Lung (tissue), 12 donors: ENCODE results near the gene F2RL2. TPM values are rescaled to one million over a fixed set of nuclear protein-coding genes. Genes with fewer than 3 reads are reported as not detected.
A peak's percentile ranks its signal among the peaks of the same experiment; 100 is the strongest.

ENCODE experiments used
- ATAC-seq: fragments of 200-7000 bp; cut with Tn5 transposase; one replicate; pipeline ENCODE4 v1.9.1; 2020; ENCODE audit warnings: moderate number of reproducible peaks; ENCODE audit not compliant: insufficient read depth, low FRiP score
- DNase-seq, 3 donors: peaks; one replicate each; pipeline ENCODE4 v3.0.0-alpha.2; 2013 to 2017
- H3K27ac ChIP-seq, 2 donors: one replicate each; pipeline ENCODE4 v1.5.1; 2013; ENCODE audit warnings: mild to moderate bottlenecking in 2 of 2, moderate library complexity in 2 of 2, control low read depth in 1 of 2, inconsistent platforms in 1 of 2, low read depth in 1 of 2, low read length in 1 of 2
- H3K27me3 ChIP-seq, 3 donors: one replicate each; pipeline ENCODE4 v1.5.1; 2013; ENCODE audit warnings: low read length in 2 of 3; ENCODE audit not compliant: control insufficient read depth in 3 of 3, insufficient read depth in 3 of 3
- H3K36me3 ChIP-seq, 4 donors: one replicate each; pipeline ENCODE4 v1.5.1; 2013; ENCODE audit warnings: low read length in 4 of 4, mild to moderate bottlenecking in 1 of 4, moderate library complexity in 1 of 4; ENCODE audit not compliant: control insufficient read depth in 4 of 4, insufficient read depth in 4 of 4
- H3K4me1 ChIP-seq, 5 donors: one replicate each; pipeline ENCODE4 v1.5.1; 2013; ENCODE audit warnings: low read length in 5 of 5, mild to moderate bottlenecking in 2 of 5, moderate library complexity in 1 of 5; ENCODE audit not compliant: control insufficient read depth in 5 of 5, insufficient read depth in 5 of 5
- H3K4me3 ChIP-seq: one replicate; pipeline ENCODE4 v1.5.1; 2013; ENCODE audit warnings: mild to moderate bottlenecking, control low read depth, moderate library complexity
- H3K9ac ChIP-seq, 2 donors: one replicate each; pipeline ENCODE4 v1.5.1; 2013; ENCODE audit warnings: low read length in 2 of 2, control low read depth in 1 of 2; ENCODE audit not compliant: insufficient read depth in 1 of 2
- H3K9me3 ChIP-seq, 4 donors: one replicate each; pipeline ENCODE4 v1.5.1; 2013; ENCODE audit warnings: low read length in 3 of 4, mild to moderate bottlenecking in 1 of 4, moderate library complexity in 1 of 4; ENCODE audit not compliant: control insufficient read depth in 4 of 4, insufficient read depth in 3 of 4
- WGBS, 2 donors: extraction: QIAGEN DNeasy Blood & Tissue Kit; methylation state at CpG; one replicate each; pipeline ENCODE4 v1.1.7; 2013; 5-methylcytosine and 5-hydroxymethylcytosine counted together
- polyA plus RNA-seq, 2 donors: library from polyadenylated mRNA; stranded (reverse); fragments of 200-250 nt; gene quantifications; one replicate each; pipeline ENCODE4 v1.2.1, GENCODE V29; 2013
- total RNA-seq, 2 donors: library from RNA; depleted of rRNA in 1 of 2; stranded (reverse); fragments of >200 nt in 1 of 2; gene quantifications; one replicate each; pipeline ENCODE4 v1.2.1, GENCODE V29; 2014 to 2021
- TF ChIP-seq, protein P1 (sequence below): IDR thresholded peaks from 2 replicates; pipeline ENCODE4 v1.5.1; 2012; ENCODE audit warnings: mild to moderate bottlenecking; ENCODE audit errors: control extremely low read depth, extremely low read depth
- donor health status: control.
- donor health status: control.
- donor health status: Bipolar disorder and iron deficiency.
- donor health status: healthy.
- donor health status: DM: yes; HTN: yes; CAD: no.

Gene F2RL2
- total and polyA plus RNA-seq, 4 donors, result 0.07 to 0.80 (median 0.33) TPM

DNA sequence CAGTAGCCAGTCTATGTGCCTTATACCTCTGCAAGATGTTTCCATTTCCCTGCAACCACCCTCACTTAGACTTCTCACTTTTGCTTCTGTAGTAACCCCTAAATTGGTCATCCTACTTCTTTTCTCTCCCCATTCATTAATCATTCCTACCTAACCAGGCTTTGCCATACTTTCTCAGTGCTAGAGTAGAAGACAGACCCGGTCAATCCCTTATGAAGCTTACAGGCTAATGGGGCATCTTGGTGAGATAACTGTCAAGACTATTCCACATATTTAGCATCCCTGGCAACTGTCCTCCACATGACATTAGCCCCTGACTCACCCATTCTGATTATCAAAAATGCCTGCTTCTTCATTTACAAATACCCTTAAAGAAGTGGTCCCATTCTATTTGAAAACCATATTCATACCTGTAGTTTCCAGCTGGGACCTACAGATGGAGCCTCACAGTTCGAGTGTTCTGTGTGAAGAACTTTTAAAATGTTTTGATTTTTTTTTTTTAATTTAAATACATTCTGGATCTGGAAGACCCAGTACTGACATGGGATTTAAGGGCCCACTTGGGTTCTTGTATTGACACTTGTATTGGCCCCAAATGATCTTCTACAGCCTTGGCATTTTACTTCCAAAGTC, 21.0 kb downstream of the F2RL2 start:
- H3K27ac ChIP-seq, result no peak overlapping the region
- H3K9ac ChIP-seq, result no peak overlapping the region
- TF ChIP-seq, protein P1, sequence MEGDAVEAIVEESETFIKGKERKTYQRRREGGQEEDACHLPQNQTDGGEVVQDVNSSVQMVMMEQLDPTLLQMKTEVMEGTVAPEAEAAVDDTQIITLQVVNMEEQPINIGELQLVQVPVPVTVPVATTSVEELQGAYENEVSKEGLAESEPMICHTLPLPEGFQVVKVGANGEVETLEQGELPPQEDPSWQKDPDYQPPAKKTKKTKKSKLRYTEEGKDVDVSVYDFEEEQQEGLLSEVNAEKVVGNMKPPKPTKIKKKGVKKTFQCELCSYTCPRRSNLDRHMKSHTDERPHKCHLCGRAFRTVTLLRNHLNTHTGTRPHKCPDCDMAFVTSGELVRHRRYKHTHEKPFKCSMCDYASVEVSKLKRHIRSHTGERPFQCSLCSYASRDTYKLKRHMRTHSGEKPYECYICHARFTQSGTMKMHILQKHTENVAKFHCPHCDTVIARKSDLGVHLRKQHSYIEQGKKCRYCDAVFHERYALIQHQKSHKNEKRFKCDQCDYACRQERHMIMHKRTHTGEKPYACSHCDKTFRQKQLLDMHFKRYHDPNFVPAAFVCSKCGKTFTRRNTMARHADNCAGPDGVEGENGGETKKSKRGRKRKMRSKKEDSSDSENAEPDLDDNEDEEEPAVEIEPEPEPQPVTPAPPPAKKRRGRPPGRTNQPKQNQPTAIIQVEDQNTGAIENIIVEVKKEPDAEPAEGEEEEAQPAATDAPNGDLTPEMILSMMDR, result no peak
- no peak for ATAC-seq
- peaks cover 0 to 3% (median 0%) of the 10 kb centered on the region in 4 donors for H3K36me3 ChIP-seq
- no peaks in the 10 kb centered on the region for H3K9me3 ChIP-seq
- no peak for DNase-seq
- no peak overlapping the region for H3K4me3 ChIP-seq
- H3K27me3 ChIP-seq, result no peaks in the 10 kb centered on the region
- H3K4me1 ChIP-seq, result peaks cover 0 to 14% (median 7%) of the 10 kb centered on the region in 5 donors
- 80 to 81% methylated on average over 2 of the region's 2 CpGs for WGBS, 2 donors

GRCh38 chr5:76601470-76601869, 21.7 kb downstream of the F2RL2 start:
- Histone ChIP-seq H3K36me3 (peaks cover 0 to 3% (median 0%) of the 10 kb centered on the region in 4 donors), H3K27ac (no peak overlapping the region), H3K4me3 (no peak overlapping the region), H3K4me1 (peaks cover 0 to 7% (median under 1%) of the 10 kb centered on the region in 5 donors), H3K27me3 (no peaks in the 10 kb centered on the region), H3K9me3 (no peaks in the 10 kb centered on the region), H3K9ac (no peak overlapping the region)
- ATAC-seq, result no peak
- TF ChIP-seq, protein P1, result peak; percentile 66
- 22 to 28% methylated on average over 3 of the region's 3 CpGs for WGBS, 2 donors
- peak; percentile 23 to 83 (median 80) for DNase-seq

DNA sequence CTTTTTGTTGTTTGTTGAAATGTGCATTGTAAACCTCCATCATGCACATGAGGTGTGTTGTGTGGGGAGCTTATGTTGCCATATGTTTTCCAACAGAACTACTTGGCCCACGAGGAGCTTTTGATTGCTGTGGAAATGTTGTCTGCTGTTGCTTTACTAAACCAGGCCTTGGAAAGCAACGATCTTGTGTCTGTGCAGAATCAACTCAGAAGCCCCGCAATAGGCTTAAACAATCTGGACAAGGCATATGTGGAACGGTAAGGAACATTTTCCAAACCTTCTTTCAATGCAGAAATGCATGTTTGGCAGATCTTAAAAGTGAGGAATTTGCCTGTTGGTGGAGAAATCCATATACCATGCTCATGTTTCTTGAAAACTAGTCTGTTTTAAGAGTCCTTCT, 22.5 kb downstream of the F2RL2 start:
- H3K9ac ChIP-seq, result no peak overlapping the region
- no peaks in the 10 kb centered on the region for H3K27me3 ChIP-seq
- no peaks in the 10 kb centered on the region for H3K4me1 ChIP-seq
- ATAC-seq (no peak), DNase-seq (no peak)
- no peaks in the 10 kb centered on the region for H3K9me3 ChIP-seq
- no peak overlapping the region for H3K4me3 ChIP-seq
- H3K27ac ChIP-seq, result no peak overlapping the region
- H3K36me3 ChIP-seq, result peaks cover 0 to 3% (median 0%) of the 10 kb centered on the region in 4 donors
- 85 to 97% methylated on average over 4 of the region's 4 CpGs for WGBS, 2 donors
- TF ChIP-seq, protein P1, result no peak

DNA sequence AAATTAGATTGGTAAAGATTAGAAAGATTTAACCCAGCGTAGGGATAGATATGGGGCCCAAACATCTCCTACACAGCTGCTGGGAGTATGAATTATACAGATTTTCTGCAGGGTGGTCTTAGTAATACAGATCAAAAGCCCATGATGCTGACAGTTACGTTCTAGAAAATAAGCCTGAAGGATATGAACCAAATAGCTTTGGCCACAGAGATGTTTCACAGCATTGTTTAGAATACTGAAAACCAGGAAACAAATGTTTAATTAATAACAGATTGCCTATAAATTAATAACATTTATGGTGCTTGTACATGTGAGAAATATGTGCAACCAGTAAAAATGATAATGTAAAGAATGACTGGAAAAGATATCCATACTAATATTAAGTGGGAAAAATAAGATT, 24.7 kb downstream of the F2RL2 start:
- no peak overlapping the region for H3K27ac ChIP-seq
- WGBS, 2 donors, result 87 to 95% methylated on average over 2 of the region's 2 CpGs
- no peak overlapping the region for H3K4me3 ChIP-seq
- no peaks in the 10 kb centered on the region for H3K27me3 ChIP-seq
- no peaks in the 10 kb centered on the region for H3K4me1 ChIP-seq
- H3K9me3 ChIP-seq, result no peaks in the 10 kb centered on the region
- DNase-seq (no peak), ATAC-seq (no peak)
- H3K36me3 ChIP-seq, result peaks cover 0 to 3% (median 0%) of the 10 kb centered on the region in 4 donors
- TF ChIP-seq, protein P1, result no peak
- no peak overlapping the region for H3K9ac ChIP-seq
